H9 (cell line): ENCODE data around the gene ACOT6. TPM values are rescaled to one million over a fixed set of nuclear protein-coding genes. Genes with fewer than 3 reads are reported as not detected.
A peak's percentile ranks its signal among the peaks of the same experiment; 100 is the strongest.

Experiments used
- DNase-seq: peaks from one replicate; pipeline ENCODE4 v3.0.0-alpha.2; 2017
- H2AFZ ChIP-seq: one replicate; pipeline ENCODE4 v1.6.1; 2013; ENCODE audit warnings: mild to moderate bottlenecking, low read length, control low read depth, moderate library complexity
- H2AK5ac ChIP-seq: 2 replicates; pipeline ENCODE4 v1.6.1; 2013; ENCODE audit warnings: low read length, control low read depth, mixed read lengths; ENCODE audit not compliant: insufficient read length
- H2BK120ac ChIP-seq: one replicate; pipeline ENCODE4 v1.6.1; 2013; ENCODE audit warnings: low read depth, mild to moderate bottlenecking, low read length, control low read depth, inconsistent platforms; ENCODE audit not compliant: poor library complexity, severe bottlenecking
- H2BK12ac ChIP-seq: 2 replicates; pipeline ENCODE4 v1.6.1; 2013; ENCODE audit warnings: low read length, control low read depth, mixed read lengths, low read depth; ENCODE audit not compliant: insufficient read length
- H2BK15ac ChIP-seq: 2 replicates; pipeline ENCODE4 v1.6.1; 2013; ENCODE audit warnings: low read depth, low read length, control low read depth
- H2BK20ac ChIP-seq: one replicate; pipeline ENCODE4 v1.6.1; 2013; ENCODE audit warnings: low read depth, mild to moderate bottlenecking, low read length, control low read depth, inconsistent platforms; ENCODE audit not compliant: poor library complexity, severe bottlenecking
- H2BK5ac ChIP-seq: 2 replicates; pipeline ENCODE4 v1.6.1; 2013; ENCODE audit warnings: low read length, control low read depth, mixed read lengths; ENCODE audit not compliant: insufficient read length
- H3K14ac ChIP-seq: 2 replicates; pipeline ENCODE4 v1.6.1; 2013; ENCODE audit warnings: low read length, control low read depth; ENCODE audit not compliant: insufficient read depth
- H3K18ac ChIP-seq: 2 replicates; pipeline ENCODE4 v1.6.1; 2013; ENCODE audit warnings: low read depth, mild to moderate bottlenecking, mixed read lengths, low read length, control low read depth; ENCODE audit not compliant: insufficient read length
- H3K23ac ChIP-seq: 2 replicates; pipeline ENCODE4 v1.6.1; 2013; ENCODE audit warnings: low read length, control low read depth, mixed read lengths, low read depth; ENCODE audit not compliant: insufficient read length
- H3K23me2 ChIP-seq: 2 replicates; pipeline ENCODE4 v1.6.1; 2013; ENCODE audit warnings: low read depth, mild to moderate bottlenecking, mixed read lengths, low read length, control low read depth; ENCODE audit not compliant: insufficient read length, poor library complexity, severe bottlenecking
- H3K27ac ChIP-seq: 2 replicates; pipeline ENCODE4 v1.5.1; 2013; ENCODE audit warnings: low read length, control low read depth, mixed read lengths, low read depth; ENCODE audit not compliant: insufficient read length
- H3K27me3 ChIP-seq: 2 replicates; pipeline ENCODE4 v1.6.1; 2013; ENCODE audit warnings: low read length, control low read depth, inconsistent platforms; ENCODE audit not compliant: insufficient read depth
- H3K4ac ChIP-seq: 2 replicates; pipeline ENCODE4 v1.6.1; 2013; ENCODE audit warnings: low read depth, mild to moderate bottlenecking, control low read depth, inconsistent platforms, low read length, moderate library complexity
- H3K4me1 ChIP-seq: 2 replicates; pipeline ENCODE4 v1.6.1; 2013; ENCODE audit warnings: low read length, control low read depth, inconsistent platforms; ENCODE audit not compliant: insufficient read depth
- H3K4me2 ChIP-seq: 2 replicates; pipeline ENCODE4 v1.6.1; 2013; ENCODE audit warnings: low read length, control low read depth, mixed read lengths; ENCODE audit not compliant: insufficient read length, insufficient read depth
- H3K56ac ChIP-seq: 2 replicates; pipeline ENCODE4 v1.6.1; 2013; ENCODE audit warnings: low read depth, mild to moderate bottlenecking, mixed read lengths, low read length, control low read depth; ENCODE audit not compliant: insufficient read length
- H3K79me1 ChIP-seq: 2 replicates; pipeline ENCODE4 v1.6.1; 2013; ENCODE audit warnings: low read depth, mild to moderate bottlenecking, moderate library complexity, low read length, control low read depth, inconsistent platforms; ENCODE audit not compliant: insufficient read depth, poor library complexity, severe bottlenecking
- H3K79me2 ChIP-seq: 2 replicates; pipeline ENCODE4 v1.6.1; 2013; ENCODE audit warnings: low read length, control low read depth, inconsistent platforms; ENCODE audit not compliant: insufficient read depth
- H3K9ac ChIP-seq: 2 replicates; pipeline ENCODE4 v1.6.1; 2013; ENCODE audit warnings: low read length, control low read depth, mixed read lengths; ENCODE audit not compliant: insufficient read length; ENCODE audit errors: extremely low read depth
- H3K9me3 ChIP-seq: one replicate; pipeline ENCODE4 v1.6.1; 2013; ENCODE audit warnings: low read depth, low read length, inconsistent platforms; ENCODE audit not compliant: control insufficient read depth
- H3T11ph ChIP-seq: one replicate; pipeline ENCODE4 v1.6.1; 2013; ENCODE audit warnings: mild to moderate bottlenecking, low read length, control low read depth, inconsistent platforms
- H4K20me1 ChIP-seq: one replicate; pipeline ENCODE4 v1.6.1; 2013; ENCODE audit not compliant: control insufficient read depth, insufficient read length, insufficient read depth
- H4K5ac ChIP-seq: 2 replicates; pipeline ENCODE4 v1.6.1; 2013; ENCODE audit warnings: low read depth, mild to moderate bottlenecking, mixed read lengths, low read length, control low read depth; ENCODE audit not compliant: insufficient read length
- H4K8ac ChIP-seq: replicated peaks from 2 replicates; pipeline ENCODE4 v1.6.1; 2013; ENCODE audit warnings: low read length, control low read depth, mixed read lengths, low read depth; ENCODE audit not compliant: insufficient read length
- H4K91ac ChIP-seq: 2 replicates; pipeline ENCODE4 v1.6.1; 2013; ENCODE audit warnings: low read depth, mild to moderate bottlenecking, moderate library complexity, mixed read lengths, low read length, control low read depth; ENCODE audit not compliant: insufficient read length
- H3K27ac Mint-ChIP-seq, 3 experiments: 2 replicates in 2 of 3; 3 replicates in 1 of 3; pipeline ENCODE4 v1.8.0; 2020 to 2021; ENCODE audit warnings: mixed read lengths in 3 of 3, mild to moderate bottlenecking in 1 of 3, moderate library complexity in 1 of 3
- H3K27me3 Mint-ChIP-seq: 2 replicates; pipeline ENCODE4 v1.8.0; 2021; ENCODE audit warnings: low read depth, mild to moderate bottlenecking, moderate library complexity, mixed read lengths
- H3K36me3 Mint-ChIP-seq, 3 experiments: 2 replicates in 2 of 3; 3 replicates in 1 of 3; pipeline ENCODE4 v1.8.0; 2020 to 2021; ENCODE audit warnings: low read depth in 3 of 3, mixed read lengths in 3 of 3; ENCODE audit not compliant: insufficient read depth in 1 of 3
- H3K4me1 Mint-ChIP-seq, 2 experiments: 2 replicates each; pipeline ENCODE4 v1.8.0; 2020; ENCODE audit warnings: mixed read lengths in 2 of 2
- H3K4me3 Mint-ChIP-seq, 2 experiments: 2 replicates in 1 of 2; 3 replicates in 1 of 2; pipeline ENCODE4 v1.8.0; 2020 to 2021; ENCODE audit warnings: mild to moderate bottlenecking in 2 of 2, mixed read lengths in 2 of 2, moderate library complexity in 1 of 2
- H3K9me3 Mint-ChIP-seq, 2 experiments: 2 replicates in 1 of 2; 3 replicates in 1 of 2; pipeline ENCODE4 v1.8.0; 2020; ENCODE audit warnings: mild to moderate bottlenecking in 2 of 2, mixed read lengths in 2 of 2, moderate library complexity in 1 of 2
- WGBS: extraction: QIAGEN DNeasy Blood & Tissue Kit; methylation state at CpG from one replicate; pipeline ENCODE4 v1.1.7; 2013; ENCODE audit warnings: missing lambda C conversion rate, low lambda C conversion rate, mixed read lengths; ENCODE audit not compliant: insufficient read length; ENCODE audit errors: extremely low coverage; 5-methylcytosine and 5-hydroxymethylcytosine counted together
- total RNA-seq: library from RNA; stranded (reverse); gene quantifications from 2 replicates; pipeline ENCODE4 v1.2.1, GENCODE V29; 2021
- TF ChIP-seq, protein P1 (sequence below): fragments of 200-600 bp; sonication (generic); conservative IDR thresholded peaks from 3 replicates; pipeline ENCODE4 v1.8.0; 2021; ENCODE audit warnings: antibody characterized with exemption, mild to moderate bottlenecking

The ACOT6 gene
- total RNA-seq, 1 experiment from 2014 or later, result not detected

DNA sequence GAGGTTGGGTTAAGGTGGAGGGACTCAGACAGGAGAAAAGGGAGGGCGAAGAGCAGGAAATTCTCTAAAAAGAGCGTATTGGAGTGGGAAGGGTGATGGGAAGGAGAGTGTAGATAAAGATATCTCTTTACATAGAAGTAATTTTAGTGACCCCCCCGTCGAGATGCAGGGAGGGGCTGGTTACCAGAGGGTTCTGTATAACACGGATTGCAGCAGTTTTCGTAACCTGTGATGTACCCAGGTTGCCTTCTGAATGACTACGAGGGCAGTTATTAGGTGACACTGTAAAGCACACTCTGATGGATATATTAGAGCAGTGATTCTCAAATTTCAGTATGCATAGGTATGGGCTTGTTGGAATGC is 32.9 kb downstream of the ACOT6 start:
- Histone ChIP-seq H3K56ac (no peak overlapping the region), H3K9me3 (no peaks in the 10 kb centered on the region), H4K20me1 (no peaks in the 10 kb centered on the region), H2BK12ac (no peak overlapping the region), H2BK20ac (no peak overlapping the region), H3K4me2 (peak overlapping the region; percentile 62), H2BK5ac (no peak overlapping the region), H3K23ac (no peak overlapping the region), H3K79me1 (no peaks in the 10 kb centered on the region), H3K14ac (no peak overlapping the region), H2AFZ (no peak overlapping the region), H3K18ac (no peak overlapping the region), H3K9ac (no peak overlapping the region), H3K79me2 (0 out of 2 replicates have a peak, but pooled peaks cover 2% of the 10 kb centered on the region), H3T11ph (no peak overlapping the region), H4K8ac (no peak overlapping the region), H3K4ac (no peak overlapping the region), H2BK120ac (no peak overlapping the region), H3K4me1 (no peaks in the 10 kb centered on the region), H3K27ac (no peak overlapping the region), H4K5ac (no peak overlapping the region), H3K27me3 (no peaks in the 10 kb centered on the region), H2BK15ac (no peak overlapping the region), H2AK5ac (no peak overlapping the region), H4K91ac (no peak overlapping the region), H3K23me2 (peaks cover 11% of the 10 kb centered on the region)
- TF ChIP-seq, protein P1, sequence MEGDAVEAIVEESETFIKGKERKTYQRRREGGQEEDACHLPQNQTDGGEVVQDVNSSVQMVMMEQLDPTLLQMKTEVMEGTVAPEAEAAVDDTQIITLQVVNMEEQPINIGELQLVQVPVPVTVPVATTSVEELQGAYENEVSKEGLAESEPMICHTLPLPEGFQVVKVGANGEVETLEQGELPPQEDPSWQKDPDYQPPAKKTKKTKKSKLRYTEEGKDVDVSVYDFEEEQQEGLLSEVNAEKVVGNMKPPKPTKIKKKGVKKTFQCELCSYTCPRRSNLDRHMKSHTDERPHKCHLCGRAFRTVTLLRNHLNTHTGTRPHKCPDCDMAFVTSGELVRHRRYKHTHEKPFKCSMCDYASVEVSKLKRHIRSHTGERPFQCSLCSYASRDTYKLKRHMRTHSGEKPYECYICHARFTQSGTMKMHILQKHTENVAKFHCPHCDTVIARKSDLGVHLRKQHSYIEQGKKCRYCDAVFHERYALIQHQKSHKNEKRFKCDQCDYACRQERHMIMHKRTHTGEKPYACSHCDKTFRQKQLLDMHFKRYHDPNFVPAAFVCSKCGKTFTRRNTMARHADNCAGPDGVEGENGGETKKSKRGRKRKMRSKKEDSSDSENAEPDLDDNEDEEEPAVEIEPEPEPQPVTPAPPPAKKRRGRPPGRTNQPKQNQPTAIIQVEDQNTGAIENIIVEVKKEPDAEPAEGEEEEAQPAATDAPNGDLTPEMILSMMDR, result no peak
- Mint-ChIP-seq H3K4me3 (peak overlapping the region; percentile 94), H3K27me3 (no peaks in the 10 kb centered on the region), H3K9me3 (peaks cover 0 to 4% of the 10 kb centered on the region in 2 experiments; a peak in 1 of 5 replicates), H3K27ac (peak overlapping the region in 1 of 3 experiments; percentile 74; a peak in 4 of 7 replicates), H3K36me3 (no peaks in the 10 kb centered on the region), H3K4me1 (peaks cover 15 to 18% of the 10 kb centered on the region in 2 experiments)
- WGBS, result no CpG with 5 or more reads among the region's 7 CpGs
- no peak for DNase-seq
